Ovary (tissue), 3 donors: ENCODE measurements around the gene ABCC11.

Experiments used
- POLR2A ChIP-seq: fragments of 450-650 bp; IDR thresholded peaks from one replicate; pipeline ENCODE4 v1.6.1; 2017; ENCODE audit warnings: antibody characterized with exemption, mild to moderate bottlenecking, moderate library complexity
- TF ChIP-seq, protein P1 (sequence below), 3 donors: fragments of 450-650 bp in 2 of 3; fragments of 200-600 bp in 1 of 3; IDR thresholded peaks; one replicate each; pipeline versions ENCODE4 v1.5.1 to v1.8.0; 2016 to 2022; ENCODE audit warnings: antibody characterized with exemption in 3 of 3, mild to moderate bottlenecking in 1 of 3
- donor health status: DM: no; HTN: no; CAD: no.

DNA sequence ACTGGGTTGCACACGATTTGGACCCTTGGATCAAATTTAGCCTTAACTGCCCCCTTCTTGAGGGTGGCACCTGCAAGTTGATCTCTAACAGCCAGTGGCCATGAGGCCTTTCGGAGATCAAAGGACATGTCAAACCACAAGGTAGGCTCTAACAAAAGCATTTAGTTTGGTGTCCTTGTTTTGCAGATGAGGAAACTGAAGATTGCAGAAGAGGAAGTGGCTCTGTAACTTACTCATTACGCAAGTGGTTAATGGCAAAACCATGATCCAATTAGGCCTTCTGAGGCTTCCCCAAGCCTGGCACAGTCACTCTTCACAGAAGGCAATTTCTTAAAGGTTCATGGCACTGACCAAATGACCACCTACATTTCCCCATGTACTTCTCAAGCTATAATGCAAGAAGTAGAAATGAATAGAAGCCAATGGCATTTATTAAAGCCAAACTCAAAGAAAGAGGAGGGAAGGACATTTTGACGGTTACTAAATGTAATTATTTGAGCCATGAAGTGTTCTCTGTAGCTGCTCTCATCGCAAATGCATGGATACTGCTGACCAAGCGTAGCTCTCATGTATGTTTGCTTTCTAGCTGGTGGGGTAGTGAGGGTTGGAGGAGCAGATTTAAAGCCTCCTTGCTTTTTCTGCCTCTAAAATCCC lies 58.8 kb downstream of the ABCC11 start:
- TF ChIP-seq POLR2A = no peak
- TF ChIP-seq, protein P1, sequence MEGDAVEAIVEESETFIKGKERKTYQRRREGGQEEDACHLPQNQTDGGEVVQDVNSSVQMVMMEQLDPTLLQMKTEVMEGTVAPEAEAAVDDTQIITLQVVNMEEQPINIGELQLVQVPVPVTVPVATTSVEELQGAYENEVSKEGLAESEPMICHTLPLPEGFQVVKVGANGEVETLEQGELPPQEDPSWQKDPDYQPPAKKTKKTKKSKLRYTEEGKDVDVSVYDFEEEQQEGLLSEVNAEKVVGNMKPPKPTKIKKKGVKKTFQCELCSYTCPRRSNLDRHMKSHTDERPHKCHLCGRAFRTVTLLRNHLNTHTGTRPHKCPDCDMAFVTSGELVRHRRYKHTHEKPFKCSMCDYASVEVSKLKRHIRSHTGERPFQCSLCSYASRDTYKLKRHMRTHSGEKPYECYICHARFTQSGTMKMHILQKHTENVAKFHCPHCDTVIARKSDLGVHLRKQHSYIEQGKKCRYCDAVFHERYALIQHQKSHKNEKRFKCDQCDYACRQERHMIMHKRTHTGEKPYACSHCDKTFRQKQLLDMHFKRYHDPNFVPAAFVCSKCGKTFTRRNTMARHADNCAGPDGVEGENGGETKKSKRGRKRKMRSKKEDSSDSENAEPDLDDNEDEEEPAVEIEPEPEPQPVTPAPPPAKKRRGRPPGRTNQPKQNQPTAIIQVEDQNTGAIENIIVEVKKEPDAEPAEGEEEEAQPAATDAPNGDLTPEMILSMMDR (IDR thresholded peaks at IDR 0.05) = no peak
